ENCODE results near the gene ENTPD7.

Gene ENTPD7

DNA sequence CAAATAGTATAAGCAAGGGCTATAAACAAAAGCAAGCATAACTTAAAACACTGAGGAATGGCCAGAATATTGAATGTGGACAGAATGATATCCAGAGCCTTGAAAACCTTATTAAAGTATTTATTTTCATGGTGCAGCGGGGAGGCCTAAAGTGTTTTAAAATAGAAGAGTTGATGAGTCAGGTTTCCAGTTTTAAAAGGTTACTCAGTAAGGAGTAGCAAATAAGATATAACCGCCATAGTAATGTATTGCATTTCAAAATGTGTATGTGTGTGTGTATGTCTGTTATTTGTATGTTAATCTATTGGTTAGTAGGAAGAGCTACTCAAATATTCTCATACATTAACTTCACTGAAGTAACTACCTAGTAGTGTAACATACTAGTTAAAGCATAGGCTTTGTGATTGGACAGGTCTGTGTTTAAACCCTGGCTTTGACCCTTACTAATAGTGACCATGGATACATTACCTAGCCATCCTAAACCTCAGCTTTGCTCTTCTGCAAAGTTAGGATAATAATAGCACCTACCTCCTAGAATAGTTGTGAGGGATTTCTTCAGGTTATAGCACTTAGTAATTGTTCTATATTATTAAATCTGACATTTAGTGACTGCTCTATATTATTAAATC, 89.6 kb downstream of the ENTPD7 start:
- no peak for DNase-seq (ENCODE audit: low spot score)

GRCh38 chr10:99750641-99751040, 91.3 kb downstream of the ENTPD7 start:
- DNase-seq (ENCODE audit: low spot score): no peak

DNA sequence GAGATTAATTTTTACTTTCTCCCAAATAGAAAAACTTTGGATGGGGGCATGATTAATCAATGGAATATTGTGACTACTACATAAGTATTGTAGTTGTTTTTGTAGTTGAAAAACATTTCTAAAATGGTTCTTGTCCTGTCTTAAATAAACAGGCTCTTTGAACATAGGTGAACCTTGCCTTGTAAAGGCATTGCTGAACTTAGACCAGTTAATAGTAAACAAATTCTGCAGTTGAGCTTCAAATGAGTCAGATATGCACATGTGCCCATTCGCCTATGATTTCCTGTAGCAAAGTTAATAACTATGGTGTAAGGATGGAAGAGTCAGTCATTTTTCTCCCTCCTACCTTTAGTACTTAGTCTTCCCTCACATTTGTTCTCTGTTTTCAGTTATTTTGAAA, 95.4 kb downstream of the ENTPD7 start:
- DNase-seq (ENCODE audit: low spot score): no peak
